Measurements from ENCODE around the gene RACK1. TPM values are rescaled to one million over a fixed set of nuclear protein-coding genes. Genes with fewer than 3 reads are reported as not detected.

The RACK1 gene
- total and polyA plus RNA-seq, 2 of the 8 experiments (the other 6 are each of a cell fraction or from before 2014, with no cell fraction given), result 2,589 to 7,971 TPM

DNA sequence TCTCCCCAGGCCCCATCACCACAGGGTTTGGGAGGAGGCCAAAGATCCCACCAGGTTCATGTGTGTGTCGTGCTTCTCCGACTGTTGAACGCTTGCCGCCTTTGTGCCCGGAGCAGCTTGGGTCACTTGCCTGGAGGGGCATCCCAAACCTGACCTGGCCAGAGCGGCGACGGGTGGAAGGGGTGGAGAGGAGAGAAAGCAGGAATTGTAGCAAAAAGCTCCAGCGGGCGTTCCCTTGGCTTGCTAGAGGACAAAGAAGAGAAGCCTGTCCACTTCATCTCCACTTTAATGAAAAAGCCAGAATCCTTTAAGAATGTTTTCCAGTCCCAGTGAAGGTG is 23.6 kb downstream of the RACK1 start (continued):
- no peak for TF ChIP-seq CHD7 (IDR thresholded peaks at IDR 0.05; ENCODE audit: insufficient replicate concordance, low read length)
- no peak for TF ChIP-seq E2F6 (IDR thresholded peaks at IDR 0.05)
- TF ChIP-seq TBP (IDR thresholded peaks at IDR 0.05; ENCODE audit: low read depth, low read length), result no peak
- no peak for TF ChIP-seq SIN3A (conservative IDR thresholded peaks at IDR 0.05 in 1 of 2, IDR thresholded peaks at IDR 0.05 in 1 of 2; ENCODE audit: low read depth in 1 of 2, low read length in 2 of 2)
- TF ChIP-seq ZNF274 (IDR thresholded peaks at IDR 0.05; ENCODE audit: borderline replicate concordance, extremely low read depth, low read length), result no peak
